HepG2 (cell line): ENCODE data around the gene JDP2. TPM values are rescaled to one million over a fixed set of nuclear protein-coding genes. Genes with fewer than 3 reads are reported as not detected.

Source experiments
- ATAC-seq: fragments of 200-7000 bp; cut with Tn5 transposase; 3 replicates; pipeline ENCODE4 v1.9.1; 2020; ENCODE audit warnings: mild to moderate bottlenecking, moderate library complexity
- BruUV-seq: library from RNA; stranded (reverse); fragments of 400-500 nt; replicated peaks from 2 replicates; lab custom pipeline; 2021; lab: Mats Ljungman, UMichigan
- CTCF ChIA-PET: fragments of 300-600 bp; formaldehyde crosslinking; extraction: SDS; loops from one replicate; lab custom pipeline; 2021; ENCODE audit warnings: low total read pairs, inconsistent platforms, low intra/inter-chr PET ratio; lab: Yijun Ruan, JAX
- POLR2A ChIA-PET: fragments of 350-600 bp; sonication (Branson Sonifier 250); formaldehyde crosslinking; loops from one replicate; lab custom pipeline; 2020; ENCODE audit warnings: antibody characterized with exemption, inconsistent platforms; lab: Yijun Ruan, JAX
- DNase-seq: peaks from one replicate; pipeline ENCODE4 v3.0.0-alpha.2; 2015; ENCODE audit warnings: low spot score
- FAIRE-seq: peaks from 3 replicates; lab custom pipeline; 2011; peaks lifted over from hg19 to GRCh38; lab: Jason Lieb, UNC
- H2AFZ ChIP-seq: one replicate; pipeline ENCODE4 v1.6.1; 2011; ENCODE audit warnings: low read length, inconsistent platforms
- H3K27ac ChIP-seq: fragments of 300-600 bp; 3 replicates; pipeline ENCODE4 v1.8.0; 2011; ENCODE audit warnings: mixed run types, mild to moderate bottlenecking, mixed read lengths, low read length, inconsistent platforms; ENCODE audit not compliant: insufficient read depth; ENCODE audit errors: extremely low read length
- H3K27me3 ChIP-seq, 2 experiments: fragments of 200-600 bp in 1 of 2; 2 replicates in 1 of 2; 3 replicates in 1 of 2; pipeline versions ENCODE4 v1.6.0 to v1.8.0; 2011; ENCODE audit warnings: low read length in 2 of 2, mild to moderate bottlenecking in 2 of 2, moderate library complexity in 2 of 2, inconsistent platforms in 1 of 2; ENCODE audit not compliant: insufficient read depth in 2 of 2, control insufficient read depth in 1 of 2
- H3K36me3 ChIP-seq, 2 experiments: fragments of 200-600 bp in 1 of 2; replicated peaks in 1 of 2; 2 replicates in 1 of 2; 3 replicates in 1 of 2; pipeline versions ENCODE4 v1.5.1 to v1.8.0; 2011; ENCODE audit warnings: low read length in 2 of 2, inconsistent platforms in 1 of 2; ENCODE audit not compliant: insufficient read depth in 2 of 2, control insufficient read depth in 1 of 2
- H3K4me1 ChIP-seq: 2 replicates; pipeline ENCODE4 v1.5.1; 2012; ENCODE audit warnings: low read length, inconsistent platforms; ENCODE audit not compliant: insufficient read depth
- H3K4me2 ChIP-seq: 2 replicates; pipeline ENCODE4 v1.6.0; 2011; ENCODE audit warnings: low read depth, low read length, inconsistent platforms
- H3K4me3 ChIP-seq, 3 experiments: fragments of 200-600 bp in 1 of 3; sonication (generic), shearing (Covaris generic) in 1 of 3; replicated peaks in 1 of 3; 2 replicates each; pipeline ENCODE4 v1.5.1; 2011 to 2016; ENCODE audit warnings: low read length in 3 of 3, inconsistent platforms in 2 of 3, low read depth in 2 of 3, mild to moderate bottlenecking in 2 of 3, control low read depth in 1 of 3, mixed read lengths in 1 of 3; ENCODE audit not compliant: insufficient read depth in 1 of 3
- H3K79me2 ChIP-seq: one replicate; pipeline ENCODE4 v1.6.1; 2011; ENCODE audit warnings: low read length, inconsistent platforms; ENCODE audit not compliant: insufficient read depth
- H3K9ac ChIP-seq: 2 replicates; pipeline ENCODE4 v1.6.0; 2011; ENCODE audit warnings: mild to moderate bottlenecking, low read depth, low read length, inconsistent platforms; ENCODE audit not compliant: insufficient read depth
- H3K9me3 ChIP-seq: 2 replicates; pipeline ENCODE4 v1.5.1; 2012; ENCODE audit warnings: mild to moderate bottlenecking, low read length
- H4K20me1 ChIP-seq: 2 replicates; pipeline ENCODE4 v1.6.0; 2011; ENCODE audit warnings: inconsistent platforms, mild to moderate bottlenecking, low read length, moderate library complexity; ENCODE audit not compliant: insufficient read depth
- WGBS: methylation state at CpG from one replicate; pipeline ENCODE4 v1.1.6; 2017; ENCODE audit warnings: low lambda C conversion rate; 5-methylcytosine and 5-hydroxymethylcytosine counted together
- in situ Hi-C: cut with HindIII; loops from 2 replicates; pipeline ENCODE4 v1.10.0; 2017; ENCODE audit warnings: low pct_unique_long_range_greater_than_20kb; ENCODE audit not compliant: extremely low pct_ligation_motif_present
- intact Hi-C: fragments of 100-400 bp; cut with micrococcal nuclease; formaldehyde crosslinking; loops from one replicate; pipeline ENCODE4 v1.10.0; 2022; ENCODE audit not compliant: unreplicated experiment
- polyA plus RNA-seq, 8 experiments: library from polyadenylated mRNA; depleted of rRNA in 3 of 8; stranded (reverse) in 7 of 8; unstranded in 1 of 8; fragments of >200 nt; fragmentation: Illumina TruSeq in 4 of 8; extraction: Trizol in 4 of 8; gene quantifications; 2 replicates each; pipeline versions ENCODE4 v1.2.1 to v1.2.3, GENCODE V29; 2011 to 2016; ENCODE audit warnings: low read depth in 4 of 8, missing spikeins in 1 of 8, mixed read lengths in 1 of 8; ENCODE audit not compliant: insufficient read depth in 1 of 8
- total RNA-seq, 5 experiments: library from RNA; depleted of rRNA; stranded (reverse); fragments of >200 nt; fragmentation: Illumina TruSeq; extraction: Trizol; gene quantifications; 2 replicates each; pipeline ENCODE4 v1.2.3, GENCODE V29; 2016; ENCODE audit warnings: low read depth in 1 of 5
- TF ChIP-seq, protein P1 (sequence below): sonication (generic); formaldehyde crosslinking; IDR thresholded peaks from 2 replicates; pipeline ENCODE4 v1.4.0; 2020; ENCODE audit warnings: low read depth, missing genetic modification reagents
- TF ChIP-seq, protein P2 (sequence below): sonication (generic); formaldehyde crosslinking; IDR thresholded peaks from 2 replicates; pipeline ENCODE4 v1.5.1; 2020; ENCODE audit warnings: missing genetic modification reagents, mild to moderate bottlenecking, borderline replicate concordance

The JDP2 gene
- total and polyA plus RNA-seq, 2 of the 13 experiments (the other 11 are each of a cell fraction or from before 2014, with no cell fraction given), result 8.0 to 8.9 TPM

- Histone ChIP-seq H3K9ac (no peak overlapping the region), H3K4me3 (no peak overlapping the region), H3K27ac (no peak overlapping the region), H4K20me1 (no peaks in the 10 kb centered on the region), H3K4me2 (no peak overlapping the region), H3K9me3 (no peaks in the 10 kb centered on the region), H3K4me1 (no peaks in the 10 kb centered on the region), H3K27me3 (no peaks in the 10 kb centered on the region; a peak in 1 of 5 replicates), H3K36me3 (no peaks in the 10 kb centered on the region), H2AFZ (no peak overlapping the region), H3K79me2 (no peaks in the 10 kb centered on the region)
- TF ChIP-seq, protein P1, sequence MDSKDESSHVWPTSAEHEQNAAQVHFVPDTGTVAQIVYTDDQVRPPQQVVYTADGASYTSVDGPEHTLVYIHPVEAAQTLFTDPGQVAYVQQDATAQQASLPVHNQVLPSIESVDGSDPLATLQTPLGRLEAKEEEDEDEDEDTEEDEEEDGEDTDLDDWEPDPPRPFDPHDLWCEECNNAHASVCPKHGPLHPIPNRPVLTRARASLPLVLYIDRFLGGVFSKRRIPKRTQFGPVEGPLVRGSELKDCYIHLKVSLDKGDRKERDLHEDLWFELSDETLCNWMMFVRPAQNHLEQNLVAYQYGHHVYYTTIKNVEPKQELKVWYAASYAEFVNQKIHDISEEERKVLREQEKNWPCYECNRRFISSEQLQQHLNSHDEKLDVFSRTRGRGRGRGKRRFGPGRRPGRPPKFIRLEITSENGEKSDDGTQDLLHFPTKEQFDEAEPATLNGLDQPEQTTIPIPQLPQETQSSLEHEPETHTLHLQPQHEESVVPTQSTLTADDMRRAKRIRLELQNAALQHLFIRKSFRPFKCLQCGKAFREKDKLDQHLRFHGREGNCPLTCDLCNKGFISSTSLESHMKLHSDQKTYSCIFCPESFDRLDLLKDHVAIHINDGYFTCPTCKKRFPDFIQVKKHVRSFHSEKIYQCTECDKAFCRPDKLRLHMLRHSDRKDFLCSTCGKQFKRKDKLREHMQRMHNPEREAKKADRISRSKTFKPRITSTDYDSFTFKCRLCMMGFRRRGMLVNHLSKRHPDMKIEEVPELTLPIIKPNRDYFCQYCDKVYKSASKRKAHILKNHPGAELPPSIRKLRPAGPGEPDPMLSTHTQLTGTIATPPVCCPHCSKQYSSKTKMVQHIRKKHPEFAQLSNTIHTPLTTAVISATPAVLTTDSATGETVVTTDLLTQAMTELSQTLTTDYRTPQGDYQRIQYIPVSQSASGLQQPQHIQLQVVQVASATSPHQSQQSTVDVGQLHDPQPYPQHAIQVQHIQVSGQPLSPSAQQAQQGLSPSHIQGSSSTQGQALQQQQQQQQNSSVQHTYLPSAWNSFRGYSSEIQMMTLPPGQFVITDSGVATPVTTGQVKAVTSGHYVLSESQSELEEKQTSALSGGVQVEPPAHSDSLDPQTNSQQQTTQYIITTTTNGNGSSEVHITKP, result no peak
- POLR2A ChIA-PET, result no interaction called here
- ATAC-seq (no peak), FAIRE-seq (no peak), DNase-seq (no peak)
- 40% methylated on average over 6 of the region's 6 CpGs for WGBS
- no TSS peak for BruUV-seq
- in situ Hi-C loops, result no loop called here
- intact Hi-C loops, result no loop called here
- CTCF ChIA-PET, result no interaction called here
These were observed 16.6 kb upstream of the JDP2 start for GRCh38 chr14:75411214-75411540.

DNA sequence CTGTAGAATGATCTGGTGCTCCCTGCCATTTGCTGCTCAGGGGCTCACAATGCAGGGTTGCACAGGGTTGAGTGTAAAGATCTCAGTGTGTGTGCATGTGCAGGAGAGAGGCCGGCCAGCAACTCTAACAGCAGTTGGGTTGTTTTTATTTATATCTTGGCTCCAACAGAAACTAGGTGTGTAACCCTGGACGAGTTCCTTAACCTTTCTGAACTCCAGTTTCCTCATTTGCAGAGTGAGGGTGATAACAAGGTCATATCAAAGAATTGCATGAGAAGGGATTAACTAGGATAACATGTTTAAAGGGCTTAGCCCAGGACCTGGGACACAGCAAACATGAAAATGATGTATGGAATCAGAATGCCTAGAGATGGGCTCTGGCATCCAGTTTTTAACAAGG, 14.8 kb upstream of the JDP2 start:
- Histone ChIP-seq H3K36me3 (no peaks in the 10 kb centered on the region), H3K79me2 (no peaks in the 10 kb centered on the region), H3K27ac (no peak overlapping the region), H3K9me3 (no peaks in the 10 kb centered on the region), H3K4me1 (peaks cover 7% of the 10 kb centered on the region), H3K27me3 (no peaks in the 10 kb centered on the region; a peak in 1 of 5 replicates), H3K4me2 (no peak overlapping the region), H3K9ac (no peak overlapping the region), H2AFZ (no peak overlapping the region), H4K20me1 (no peaks in the 10 kb centered on the region), H3K4me3 (no peak overlapping the region)
- ATAC-seq (no peak), FAIRE-seq (no peak), DNase-seq (no peak)
- BruUV-seq, result no TSS peak
- TF ChIP-seq, protein P2, sequence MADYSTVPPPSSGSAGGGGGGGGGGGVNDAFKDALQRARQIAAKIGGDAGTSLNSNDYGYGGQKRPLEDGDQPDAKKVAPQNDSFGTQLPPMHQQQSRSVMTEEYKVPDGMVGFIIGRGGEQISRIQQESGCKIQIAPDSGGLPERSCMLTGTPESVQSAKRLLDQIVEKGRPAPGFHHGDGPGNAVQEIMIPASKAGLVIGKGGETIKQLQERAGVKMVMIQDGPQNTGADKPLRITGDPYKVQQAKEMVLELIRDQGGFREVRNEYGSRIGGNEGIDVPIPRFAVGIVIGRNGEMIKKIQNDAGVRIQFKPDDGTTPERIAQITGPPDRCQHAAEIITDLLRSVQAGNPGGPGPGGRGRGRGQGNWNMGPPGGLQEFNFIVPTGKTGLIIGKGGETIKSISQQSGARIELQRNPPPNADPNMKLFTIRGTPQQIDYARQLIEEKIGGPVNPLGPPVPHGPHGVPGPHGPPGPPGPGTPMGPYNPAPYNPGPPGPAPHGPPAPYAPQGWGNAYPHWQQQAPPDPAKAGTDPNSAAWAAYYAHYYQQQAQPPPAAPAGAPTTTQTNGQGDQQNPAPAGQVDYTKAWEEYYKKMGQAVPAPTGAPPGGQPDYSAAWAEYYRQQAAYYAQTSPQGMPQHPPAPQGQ (CRISPR knock-in tag), result no peak
- in situ Hi-C loops (no loop called here), intact Hi-C loops (no loop called here)
- POLR2A ChIA-PET, result no interaction called here
- WGBS, result 5% methylated on average over 2 of the region's 2 CpGs
- CTCF ChIA-PET, result no interaction called here
